ENCODE measurements around the gene TPRA1. TPM values are rescaled to one million over a fixed set of nuclear protein-coding genes. Genes with fewer than 3 reads are reported as not detected.

The TPRA1 gene
- total and polyA plus RNA-seq, 9 of the 15 experiments (the other 6 are each of a cell fraction or from before 2014, with no cell fraction given) = 0.66 to 21.5 (median 11.1) TPM

- no peak for TF ChIP-seq ARNT (IDR thresholded peaks at IDR 0.05)
- TF ChIP-seq FOXK2 (conservative IDR thresholded peaks at IDR 0.05 in 1 of 2, IDR thresholded peaks at IDR 0.05 in 1 of 2; ENCODE audit: low read depth in 2 of 2) = no peak
- TF ChIP-seq RBM25 (IDR thresholded peaks at IDR 0.05; ENCODE audit: low read depth, low read length, severe bottlenecking) = peak; percentile 54
- TF ChIP-seq CBX8 (IDR thresholded peaks at IDR 0.05; ENCODE audit: borderline replicate concordance, extremely low read depth, low read depth, low read length, poor library complexity, severe bottlenecking) = no peak
- peak; percentile 50; the same call in 1 of the 2 replicates for TF ChIP-seq ETV5 (CRISPR knock-in tag; IDR thresholded peaks at IDR 0.05; ENCODE audit: low read depth)
- TF ChIP-seq ZZZ3 (IDR thresholded peaks at IDR 0.05) = no peak
- TF ChIP-seq TBL1XR1 (IDR thresholded peaks at IDR 0.05; ENCODE audit: low read length in 2 of 2) = no peak
- no peak for TF ChIP-seq ZBTB43 (CRISPR knock-in tag; IDR thresholded peaks at IDR 0.05)
- TF ChIP-seq HDGF (IDR thresholded peaks at IDR 0.05) = no peak
- TF ChIP-seq HCFC1 (IDR thresholded peaks at IDR 0.05; ENCODE audit: low read depth, low read length) = no peak
- no peak for TF ChIP-seq ELF1 (tag; IDR thresholded peaks at IDR 0.05)
- no peak for TF ChIP-seq RBM39 (optimal IDR thresholded peaks at IDR 0.05; ENCODE audit: low read depth, low read length)
- peak; percentile 90 for TF ChIP-seq ZNF766 (CRISPR knock-in tag; conservative IDR thresholded peaks at IDR 0.05)
- no peak for TF ChIP-seq ZMIZ1 (IDR thresholded peaks at IDR 0.05; ENCODE audit: low read depth in 2 of 2, low read length in 2 of 2)
- no peak for TF ChIP-seq BACH1 (tag; IDR thresholded peaks at IDR 0.05)
- no peak for TF ChIP-seq MXI1 (IDR thresholded peaks at IDR 0.05; ENCODE audit: low read depth, low read length)
- no peak for TF ChIP-seq EWSR1 (IDR thresholded peaks at IDR 0.05; ENCODE audit: borderline replicate concordance, low read depth, partially characterized antibody)
- TF ChIP-seq ZKSCAN3 (CRISPR knock-in tag; IDR thresholded peaks at IDR 0.05) = no peak
- TF ChIP-seq ZNF23 (CRISPR knock-in tag; IDR thresholded peaks at IDR 0.05) = no peak
- no peak for TF ChIP-seq SNAPC5 (CRISPR knock-in tag; IDR thresholded peaks at IDR 0.05)
- TF ChIP-seq NR1H2 (CRISPR knock-in tag; IDR thresholded peaks at IDR 0.05) = no peak
These were observed 38.4 kb upstream of the TPRA1 start, which contains the start of gene PODXL2 (continued) for GRCh38 chr3:127628788-127629466.
